Liver (tissue), 9 donors: Measurements from ENCODE around the gene NRG3. TPM values are rescaled to one million over a fixed set of nuclear protein-coding genes. Genes with fewer than 3 reads are reported as not detected.

Experiments used
- DNase-seq: peaks from one replicate; pipeline ENCODE4 v3.0.0-alpha.2; 2017; ENCODE audit warnings: low spot score
- H3K27ac ChIP-seq, 2 donors: one replicate each; pipeline ENCODE4 v1.7.0; 2013; ENCODE audit warnings: inconsistent platforms in 2 of 2, low read length in 2 of 2, control low read depth in 1 of 2, low read depth in 1 of 2, mild to moderate bottlenecking in 1 of 2
- H3K27me3 ChIP-seq, 4 donors: one replicate each; pipeline versions ENCODE4 v1.6.1 to v1.7.0; 2013; ENCODE audit warnings: low read length in 3 of 4, inconsistent platforms in 1 of 4, mild to moderate bottlenecking in 1 of 4, moderate library complexity in 1 of 4; ENCODE audit not compliant: control insufficient read depth in 4 of 4, insufficient read depth in 4 of 4
- H3K36me3 ChIP-seq, 4 donors: one replicate each; pipeline versions ENCODE4 v1.6.1 to v1.7.0; 2013; ENCODE audit warnings: low read length in 3 of 4, mild to moderate bottlenecking in 3 of 4, low read depth in 1 of 4, moderate library complexity in 1 of 4; ENCODE audit not compliant: control insufficient read depth in 4 of 4, insufficient read depth in 3 of 4
- H3K4me1 ChIP-seq, 4 donors: one replicate each; pipeline versions ENCODE4 v1.6.1 to v1.7.0; 2013; ENCODE audit warnings: low read length in 3 of 4, mild to moderate bottlenecking in 3 of 4, moderate library complexity in 1 of 4; ENCODE audit not compliant: control insufficient read depth in 4 of 4, insufficient read depth in 4 of 4
- H3K4me3 ChIP-seq, 3 donors: one replicate each; pipeline versions ENCODE4 v1.6.1 to v1.7.0; 2013; ENCODE audit warnings: low read length in 3 of 3, control low read depth in 1 of 3, low read depth in 1 of 3, mild to moderate bottlenecking in 1 of 3
- H3K9ac ChIP-seq, 2 donors: one replicate each; pipeline ENCODE4 v1.7.0; 2013; ENCODE audit warnings: low read length in 2 of 2, mild to moderate bottlenecking in 2 of 2, moderate library complexity in 2 of 2, control low read depth in 1 of 2, low read depth in 1 of 2
- H3K9me3 ChIP-seq, 4 donors: one replicate each; pipeline versions ENCODE4 v1.6.1 to v1.7.0; 2013; ENCODE audit warnings: low read length in 3 of 4; ENCODE audit not compliant: control insufficient read depth in 4 of 4
- ATF3 ChIP-seq: IDR thresholded peaks from 2 replicates; pipeline ENCODE4 v1.6.1; 2016; ENCODE audit warnings: antibody characterized with exemption
- CTCF ChIP-seq: fragments of 150-350 bp; IDR thresholded peaks from 2 replicates; pipeline ENCODE4 v1.5.1; 2017; ENCODE audit warnings: improper control_type of control experiment, low read depth, low read length; ENCODE audit not compliant: missing input control
- EGR1 ChIP-seq, 2 donors: IDR thresholded peaks; 2 replicates each; pipeline ENCODE4 v1.6.1; 2016 to 2018; ENCODE audit warnings: antibody characterized with exemption in 2 of 2, low read depth in 2 of 2
- FOXA1 ChIP-seq: IDR thresholded peaks from 2 replicates; pipeline ENCODE4 v1.6.1; 2016; ENCODE audit warnings: antibody characterized with exemption
- FOXA2 ChIP-seq: IDR thresholded peaks from 2 replicates; pipeline ENCODE4 v1.6.1; 2016; ENCODE audit warnings: antibody characterized with exemption
- GABPA ChIP-seq, 2 donors: IDR thresholded peaks in 1 of 2; conservative IDR thresholded peaks in 1 of 2; 2 replicates each; pipeline ENCODE4 v1.6.1; 2016; ENCODE audit warnings: antibody characterized with exemption in 2 of 2, mild to moderate bottlenecking in 1 of 2, moderate library complexity in 1 of 2
- HNF4A ChIP-seq, 2 donors: conservative IDR thresholded peaks; 2 replicates each; pipeline ENCODE4 v1.6.1; 2016; ENCODE audit warnings: antibody characterized with exemption in 2 of 2, mild to moderate bottlenecking in 2 of 2
- HNF4G ChIP-seq: IDR thresholded peaks from 2 replicates; pipeline ENCODE4 v1.6.1; 2016; ENCODE audit warnings: antibody characterized with exemption
- JUND ChIP-seq, 2 donors: IDR thresholded peaks; 2 replicates each; pipeline ENCODE4 v1.6.1; 2016; ENCODE audit warnings: antibody characterized with exemption in 2 of 2
- NR2F2 ChIP-seq: IDR thresholded peaks from 2 replicates; pipeline ENCODE4 v1.6.1; 2016; ENCODE audit warnings: antibody characterized with exemption
- RAD21 ChIP-seq, 2 donors: IDR thresholded peaks; 2 replicates each; pipeline ENCODE4 v1.6.1; 2016; ENCODE audit warnings: antibody characterized with exemption in 2 of 2, mild to moderate bottlenecking in 2 of 2
- RXRA ChIP-seq, 2 donors: IDR thresholded peaks; 2 replicates each; pipeline ENCODE4 v1.6.1; 2017 to 2018; ENCODE audit warnings: antibody characterized with exemption in 2 of 2, mild to moderate bottlenecking in 1 of 2
- SP1 ChIP-seq: IDR thresholded peaks from 2 replicates; pipeline ENCODE4 v1.6.1; 2018; ENCODE audit warnings: antibody characterized with exemption, mild to moderate bottlenecking
- TAF1 ChIP-seq: conservative IDR thresholded peaks from 2 replicates; pipeline ENCODE4 v1.6.1; 2016; ENCODE audit warnings: antibody characterized with exemption, mild to moderate bottlenecking
- YY1 ChIP-seq: IDR thresholded peaks from 2 replicates; pipeline ENCODE4 v1.6.1; 2016; ENCODE audit warnings: antibody characterized with exemption, mild to moderate bottlenecking
- WGBS: extraction: QIAGEN DNeasy Blood & Tissue Kit; methylation state at CpG from one replicate; pipeline ENCODE4 v1.1.7; 2013; 5-methylcytosine and 5-hydroxymethylcytosine counted together
- polyA plus RNA-seq, 2 donors: library from polyadenylated mRNA; stranded (reverse) in 1 of 2; unstranded in 1 of 2; fragments of 200-250 nt in 1 of 2; fragments of >200 nt in 1 of 2; fragmentation: Nextera tagmentation in 1 of 2; extraction: Ambion mirVana in 1 of 2; gene quantifications; one replicate each; pipeline versions ENCODE4 v1.2.1 to v1.2.3, GENCODE V29; 2013 to 2015
- total RNA-seq, 2 donors: library from RNA; depleted of rRNA; stranded (reverse); fragments of >200 nt; gene quantifications; one replicate each; pipeline ENCODE4 v1.2.3, GENCODE V29; 2014
- TF ChIP-seq, protein P1 (sequence below): IDR thresholded peaks from 2 replicates; pipeline ENCODE4 v1.6.1; 2016; ENCODE audit warnings: antibody characterized with exemption
- TF ChIP-seq, protein P2 (sequence below): IDR thresholded peaks from 2 replicates; pipeline ENCODE4 v1.6.1; 2016; ENCODE audit warnings: antibody characterized with exemption
- donor health status: healthy.
- donor health status: healthy.
- donor health status: healthy.
- donor health status: healthy.
- donor health status: healthy.

Gene NRG3
- total and polyA plus RNA-seq, 4 donors = 0.24 to 3.7 (median 0.38) TPM

GRCh38 chr10:82409671-82410070 lies 534.7 kb downstream of the NRG3 start:
- Histone ChIP-seq H3K27me3 (no peaks in the 10 kb centered on the region), H3K4me1 (no peaks in the 10 kb centered on the region), H3K36me3 (no peaks in the 10 kb centered on the region), H3K4me3 (no peak overlapping the region), H3K27ac (no peak overlapping the region), H3K9ac (no peak overlapping the region), H3K9me3 (no peaks in the 10 kb centered on the region)
- TF ChIP-seq RXRA (IDR thresholded peaks at IDR 0.05) = no peak
- no peak for TF ChIP-seq YY1
- TF ChIP-seq HNF4A (conservative IDR thresholded peaks at IDR 0.05) = no peak
- TF ChIP-seq, protein P1, sequence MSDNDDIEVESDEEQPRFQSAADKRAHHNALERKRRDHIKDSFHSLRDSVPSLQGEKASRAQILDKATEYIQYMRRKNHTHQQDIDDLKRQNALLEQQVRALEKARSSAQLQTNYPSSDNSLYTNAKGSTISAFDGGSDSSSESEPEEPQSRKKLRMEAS = no peak
- no peak for TF ChIP-seq HNF4G
- no peak for TF ChIP-seq FOXA2
- no peak for TF ChIP-seq GABPA (IDR thresholded peaks at IDR 0.05 in 1 of 2, conservative IDR thresholded peaks at IDR 0.05 in 1 of 2)
- TF ChIP-seq NR2F2 = no peak
- TF ChIP-seq, protein P2, sequence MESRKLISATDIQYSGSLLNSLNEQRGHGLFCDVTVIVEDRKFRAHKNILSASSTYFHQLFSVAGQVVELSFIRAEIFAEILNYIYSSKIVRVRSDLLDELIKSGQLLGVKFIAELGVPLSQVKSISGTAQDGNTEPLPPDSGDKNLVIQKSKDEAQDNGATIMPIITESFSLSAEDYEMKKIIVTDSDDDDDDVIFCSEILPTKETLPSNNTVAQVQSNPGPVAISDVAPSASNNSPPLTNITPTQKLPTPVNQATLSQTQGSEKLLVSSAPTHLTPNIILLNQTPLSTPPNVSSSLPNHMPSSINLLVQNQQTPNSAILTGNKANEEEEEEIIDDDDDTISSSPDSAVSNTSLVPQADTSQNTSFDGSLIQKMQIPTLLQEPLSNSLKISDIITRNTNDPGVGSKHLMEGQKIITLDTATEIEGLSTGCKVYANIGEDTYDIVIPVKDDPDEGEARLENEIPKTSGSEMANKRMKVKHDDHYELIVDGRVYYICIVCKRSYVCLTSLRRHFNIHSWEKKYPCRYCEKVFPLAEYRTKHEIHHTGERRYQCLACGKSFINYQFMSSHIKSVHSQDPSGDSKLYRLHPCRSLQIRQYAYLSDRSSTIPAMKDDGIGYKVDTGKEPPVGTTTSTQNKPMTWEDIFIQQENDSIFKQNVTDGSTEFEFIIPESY = no peak
- no peak for TF ChIP-seq CTCF
- TF ChIP-seq JUND (IDR thresholded peaks at IDR 0.05) = no peak
- TF ChIP-seq RAD21 (IDR thresholded peaks at IDR 0.05) = no peak
- TF ChIP-seq EGR1 (IDR thresholded peaks at IDR 0.05; ENCODE audit: low read depth in 2 of 2) = no peak
- TF ChIP-seq FOXA1 = no peak
- no peak for DNase-seq
- 92% methylated on average over 2 of the region's 2 CpGs for WGBS

- H3K27ac ChIP-seq = no peak overlapping the region
- no peak overlapping the region for H3K9ac ChIP-seq
- WGBS = 67% methylated on average over 4 of the region's 4 CpGs
- H3K27me3 ChIP-seq = no peaks in the 10 kb centered on the region
- TF ChIP-seq NR2F2 = no peak
- TF ChIP-seq, protein P1 = no peak
- TF ChIP-seq RXRA (IDR thresholded peaks at IDR 0.05) = no peak
- no peak for TF ChIP-seq GABPA (IDR thresholded peaks at IDR 0.05 in 1 of 2, conservative IDR thresholded peaks at IDR 0.05 in 1 of 2)
- no peak overlapping the region for H3K4me3 ChIP-seq
- H3K4me1 ChIP-seq = no peaks in the 10 kb centered on the region
- DNase-seq = no peak
- no peaks in the 10 kb centered on the region for H3K9me3 ChIP-seq
- no peaks in the 10 kb centered on the region for H3K36me3 ChIP-seq
These were observed 536.4 kb downstream of the NRG3 start for GRCh38 chr10:82411416-82411815.

DNA sequence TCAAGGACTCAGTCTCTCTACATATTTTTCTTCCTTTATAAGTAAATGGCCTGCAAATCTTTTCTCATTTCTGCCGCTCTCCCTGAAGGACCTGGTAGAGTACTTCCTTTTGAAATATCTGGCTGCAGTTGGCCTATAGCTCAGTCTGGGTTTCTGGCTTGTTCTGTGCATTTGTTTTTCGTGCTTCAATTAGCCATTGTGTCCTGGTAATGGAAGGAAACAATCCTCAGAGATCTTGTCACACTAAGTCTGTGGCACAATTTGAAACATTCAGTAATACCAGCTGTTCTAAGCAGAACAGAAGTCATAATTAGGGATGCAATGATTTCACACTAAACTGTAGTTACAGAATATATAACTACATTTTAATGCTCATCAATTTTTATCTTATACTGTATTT lies 545.0 kb downstream of the NRG3 start:
- no peak for DNase-seq
- H3K9ac ChIP-seq = no peak overlapping the region
- 83% methylated on average over 2 of the region's 2 CpGs for WGBS
- no peaks in the 10 kb centered on the region for H3K27me3 ChIP-seq
- no peaks in the 10 kb centered on the region for H3K36me3 ChIP-seq
- no peak overlapping the region for H3K27ac ChIP-seq
- H3K9me3 ChIP-seq = no peaks in the 10 kb centered on the region
- no peaks in the 10 kb centered on the region for H3K4me1 ChIP-seq
- no peak overlapping the region for H3K4me3 ChIP-seq
- TF ChIP-seq FOXA1 (no peak), ATF3 (no peak), GABPA (IDR thresholded peaks at IDR 0.05 in 1 of 2, conservative IDR thresholded peaks at IDR 0.05 in 1 of 2) (no peak), EGR1 (IDR thresholded peaks at IDR 0.05; ENCODE audit: low read depth in 2 of 2) (no peak), SP1 (no peak), TAF1 (no peak), CTCF (no peak), HNF4G (no peak), JUND (IDR thresholded peaks at IDR 0.05) (no peak), FOXA2 (no peak), YY1 (no peak), NR2F2 (no peak), RXRA (IDR thresholded peaks at IDR 0.05) (no peak)
- TF ChIP-seq, protein P1 = no peak
- TF ChIP-seq, protein P2 = no peak
